HG03378 (cell line): ENCODE data around the gene ALG12.

Experiments used
- ATAC-seq: cut with Tn5 transposase; IDR thresholded peaks from one replicate; pipeline ENCODE4 v1.9.1; 2021; ENCODE audit warnings: mild to moderate bottlenecking, moderate library complexity; ENCODE audit not compliant: unreplicated experiment

The ALG12 gene

DNA sequence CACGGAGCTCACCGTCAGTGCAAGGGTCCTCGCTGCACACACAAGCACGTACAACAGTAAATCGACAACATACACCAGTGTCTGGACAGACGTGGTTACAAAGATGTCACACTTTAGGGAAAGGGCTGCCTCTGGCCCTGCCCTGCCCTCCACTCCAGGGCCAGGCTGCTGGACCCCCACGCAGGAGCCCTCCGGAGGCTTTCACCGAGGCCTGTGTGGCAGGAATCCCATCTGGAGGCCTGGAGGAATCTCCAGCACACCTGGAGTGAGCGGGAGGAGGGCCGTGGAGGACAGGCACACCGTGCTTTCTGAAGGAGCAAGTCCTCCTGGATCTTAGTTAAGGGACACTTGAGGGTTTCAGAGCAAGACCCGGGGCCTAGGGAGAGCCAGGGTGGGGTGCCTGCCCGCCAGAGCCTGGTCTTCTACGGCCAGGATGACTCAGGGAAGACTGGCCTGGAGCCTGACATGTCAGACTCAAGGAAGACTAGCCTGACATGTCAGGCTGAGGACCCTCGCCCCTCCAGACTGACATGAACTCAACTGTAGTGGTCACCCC lies 40.2 kb upstream of the ALG12 start:
- no peak for ATAC-seq

DNA sequence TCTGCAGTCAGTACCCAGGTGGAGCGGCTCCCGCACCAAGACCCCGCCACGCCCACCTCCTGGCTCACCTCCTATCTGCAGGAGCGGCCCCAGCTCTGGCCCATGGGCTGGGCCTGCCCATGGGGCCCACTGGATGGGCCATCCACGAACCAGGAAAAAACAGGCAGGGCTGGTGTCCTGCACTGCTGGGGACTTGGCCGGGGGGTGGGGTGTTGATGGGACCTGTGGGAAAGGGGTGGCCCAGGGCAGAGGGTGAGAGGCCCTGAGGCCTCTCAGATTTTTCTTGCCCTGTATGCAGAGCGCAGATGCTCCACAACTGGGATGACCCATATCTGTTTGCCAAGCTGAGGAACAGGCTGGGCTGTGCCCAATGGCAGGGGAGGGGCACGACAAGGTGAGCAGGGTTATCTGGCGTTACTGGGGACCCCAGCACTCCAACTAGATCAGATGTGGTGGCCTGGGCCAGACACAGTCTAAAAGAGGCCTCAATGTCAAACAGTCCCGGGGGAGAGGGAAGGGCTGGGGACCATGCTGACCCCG lies 39.7 kb upstream of the ALG12 start:
- ATAC-seq, result no peak

DNA sequence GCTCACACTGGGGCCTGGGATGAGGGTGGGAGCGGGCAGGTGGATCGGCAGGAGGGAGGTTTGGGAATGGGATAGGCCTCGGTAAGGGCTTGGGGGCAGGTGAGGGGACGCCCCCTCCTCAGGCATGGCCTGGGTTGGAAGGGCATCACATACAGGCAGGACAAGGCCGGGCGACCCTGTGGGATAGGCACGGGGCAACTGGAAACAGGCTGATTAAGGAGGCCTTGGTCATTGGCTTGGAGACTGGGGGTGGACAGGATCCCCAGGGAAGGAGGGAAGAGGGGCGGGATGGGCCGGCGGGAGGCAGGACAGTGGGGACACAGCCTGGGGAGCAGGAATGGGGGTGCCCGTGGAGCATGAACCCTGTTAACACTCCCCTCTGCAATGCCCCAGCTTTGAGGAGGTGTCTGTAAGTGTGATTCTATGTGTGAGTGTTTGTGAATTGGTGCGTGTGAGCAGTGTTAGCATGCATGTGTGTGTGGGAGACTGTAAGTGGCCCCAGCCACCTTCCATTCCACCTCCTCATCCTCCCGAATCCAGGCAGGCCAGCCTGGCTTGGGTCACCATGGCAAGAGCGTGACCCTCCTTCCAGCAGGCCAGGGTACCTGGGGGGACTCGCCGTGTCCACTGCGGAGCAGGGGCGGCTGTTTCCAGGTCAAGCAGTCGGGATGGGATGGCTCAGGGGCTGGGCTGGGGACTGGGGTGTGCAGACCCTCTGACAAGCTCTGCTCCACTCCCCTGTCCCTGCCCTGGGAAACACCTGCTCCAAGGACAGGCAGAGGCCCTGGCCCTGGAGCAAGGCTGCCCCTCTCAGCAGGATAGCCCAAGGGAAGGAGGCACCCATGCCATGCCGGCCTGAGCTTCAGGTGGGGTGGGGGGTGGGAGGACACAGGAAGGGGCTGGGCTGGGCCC lies 38.9 kb upstream of the ALG12 start:
- no peak for ATAC-seq

DNA sequence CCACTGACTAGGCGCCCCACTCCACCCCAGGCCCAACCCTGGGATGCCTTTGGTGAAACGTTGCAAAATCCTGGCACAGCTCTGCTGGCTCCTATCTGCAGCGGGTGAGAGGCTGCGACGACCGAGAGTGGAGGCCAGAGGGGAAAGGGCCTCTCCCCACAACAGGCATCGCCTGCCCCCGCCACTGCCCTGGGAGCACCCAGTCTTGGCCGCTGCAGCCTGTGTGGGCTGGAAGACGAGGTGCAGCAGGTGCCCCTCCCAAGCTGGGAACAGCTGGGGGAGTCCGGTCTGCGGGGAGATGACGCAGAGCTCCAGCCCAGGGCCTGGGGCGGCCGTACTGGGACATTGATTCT lies 38.2 kb upstream of the ALG12 start:
- no peak for ATAC-seq

DNA sequence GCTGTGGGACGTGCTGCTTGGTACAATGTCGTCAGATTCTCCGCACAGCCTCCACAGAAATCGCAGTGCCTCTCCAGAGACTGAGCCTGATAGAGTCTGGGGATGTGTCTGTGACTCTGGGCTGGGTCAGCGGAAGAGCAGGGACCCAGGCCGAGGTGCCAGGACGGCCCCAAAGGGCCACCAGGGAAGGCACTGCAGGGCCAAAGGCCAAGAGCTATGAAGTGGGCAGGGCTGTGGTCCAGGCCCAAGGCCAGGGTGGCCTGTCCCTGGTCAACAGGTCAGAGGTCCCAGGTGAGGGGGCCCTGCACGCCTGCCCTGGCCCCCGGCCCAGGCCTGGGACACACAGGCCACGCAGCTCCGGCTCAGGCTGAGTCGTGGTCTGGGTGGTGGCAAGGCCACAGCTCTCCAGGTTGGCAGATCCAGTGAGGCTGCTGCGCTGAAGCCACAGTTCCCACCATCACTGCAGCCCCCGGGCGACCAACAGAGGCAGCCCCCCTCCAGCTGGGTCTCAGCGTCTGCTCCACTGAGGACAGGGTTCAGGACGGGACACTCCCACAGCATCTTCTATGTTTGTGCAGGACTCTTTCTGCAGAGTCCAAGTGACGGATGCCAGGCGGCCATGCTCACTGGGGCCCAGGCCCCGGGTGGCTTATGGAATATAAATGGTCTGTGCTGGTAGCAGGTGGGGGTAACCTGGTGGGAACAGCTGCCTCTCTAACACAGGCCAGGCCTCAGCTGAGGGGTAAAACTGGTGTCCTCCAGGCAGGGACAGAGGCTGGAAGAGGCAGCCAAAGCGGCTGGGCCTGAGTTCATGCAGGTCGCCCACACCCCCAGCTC lies 37.6 kb upstream of the ALG12 start:
- no peak for ATAC-seq

DNA sequence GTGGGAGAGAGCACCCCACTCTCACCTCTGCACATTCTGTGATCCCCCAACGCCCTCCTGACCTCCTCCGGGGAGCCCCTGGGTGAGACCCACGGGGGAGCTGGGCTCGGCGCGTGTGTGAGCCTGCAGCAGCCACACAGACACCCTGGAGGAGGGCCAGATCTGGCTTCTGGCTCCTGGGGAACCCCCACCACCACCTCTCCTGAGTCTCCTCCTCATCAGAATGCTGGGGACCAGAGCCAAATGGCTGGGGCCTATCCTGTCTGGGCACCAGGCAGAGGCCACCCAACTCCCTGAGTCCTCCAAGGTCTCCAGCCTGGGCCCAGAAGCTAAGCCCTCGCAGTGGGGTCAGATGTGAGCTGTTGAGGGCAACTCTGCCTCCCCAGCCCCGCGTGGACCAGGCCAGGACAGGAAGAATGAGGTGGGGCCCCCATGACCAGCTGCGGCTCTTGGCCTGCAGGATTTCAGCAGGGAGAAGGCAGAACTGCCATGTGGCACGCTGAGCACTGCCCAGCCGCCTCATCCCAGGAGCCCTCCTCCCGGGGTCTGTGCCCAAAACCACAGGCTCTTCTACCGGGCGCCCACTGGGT lies 36.8 kb upstream of the ALG12 start:
- no peak for ATAC-seq

DNA sequence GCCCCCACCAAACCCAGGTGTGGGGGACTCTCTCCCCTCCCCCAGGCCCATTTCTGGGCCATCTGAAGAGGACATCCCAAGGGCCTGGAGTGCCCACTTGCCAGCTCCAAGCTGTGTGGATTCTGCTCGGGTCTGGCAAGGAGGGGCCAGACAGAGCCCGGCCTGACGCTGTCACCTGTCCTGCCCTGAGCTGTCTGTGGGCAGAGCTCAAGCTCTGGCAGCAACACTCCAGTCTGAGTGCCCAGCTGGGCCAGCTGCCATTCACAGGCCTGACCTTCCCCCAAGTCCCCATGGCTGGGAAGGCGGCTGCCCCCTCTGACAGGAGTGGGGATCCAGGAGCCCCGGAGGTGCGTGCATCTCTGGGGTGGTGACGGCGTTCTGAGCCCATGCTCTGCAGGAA lies 36.1 kb upstream of the ALG12 start:
- no peak for ATAC-seq

DNA sequence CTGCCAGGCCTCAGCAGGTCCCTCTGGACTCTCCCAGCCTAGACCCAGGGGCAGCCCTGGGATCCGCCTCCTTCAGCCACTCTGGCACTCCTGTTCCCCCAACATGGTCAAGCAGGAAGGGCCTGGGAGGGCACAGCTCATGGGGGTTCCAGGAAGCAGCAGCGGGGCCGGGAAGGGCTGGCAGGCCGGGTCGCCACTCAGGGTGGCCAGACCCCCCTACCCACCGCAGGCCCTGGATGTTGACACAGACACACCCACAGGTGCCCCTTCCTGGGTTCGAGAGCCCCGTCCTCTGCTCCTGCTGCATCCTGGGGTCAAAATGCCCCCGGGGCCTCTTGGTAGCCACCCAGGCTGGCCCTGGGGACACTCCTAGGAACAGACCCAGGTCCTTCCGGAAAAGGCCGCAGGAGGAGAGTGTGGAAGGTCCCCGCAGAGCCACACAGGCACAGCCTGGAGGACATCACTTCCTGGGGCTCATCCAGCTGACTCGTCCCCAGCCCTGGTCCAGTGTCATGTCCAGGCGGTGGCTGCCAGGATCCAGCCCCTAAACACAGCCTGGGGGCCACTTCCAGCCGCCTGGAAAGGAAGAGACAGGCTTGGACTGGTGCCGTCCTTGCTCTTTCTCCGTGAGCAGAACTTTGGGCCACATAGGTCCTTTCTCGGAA lies 35.6 kb upstream of the ALG12 start:
- ATAC-seq, result no peak

DNA sequence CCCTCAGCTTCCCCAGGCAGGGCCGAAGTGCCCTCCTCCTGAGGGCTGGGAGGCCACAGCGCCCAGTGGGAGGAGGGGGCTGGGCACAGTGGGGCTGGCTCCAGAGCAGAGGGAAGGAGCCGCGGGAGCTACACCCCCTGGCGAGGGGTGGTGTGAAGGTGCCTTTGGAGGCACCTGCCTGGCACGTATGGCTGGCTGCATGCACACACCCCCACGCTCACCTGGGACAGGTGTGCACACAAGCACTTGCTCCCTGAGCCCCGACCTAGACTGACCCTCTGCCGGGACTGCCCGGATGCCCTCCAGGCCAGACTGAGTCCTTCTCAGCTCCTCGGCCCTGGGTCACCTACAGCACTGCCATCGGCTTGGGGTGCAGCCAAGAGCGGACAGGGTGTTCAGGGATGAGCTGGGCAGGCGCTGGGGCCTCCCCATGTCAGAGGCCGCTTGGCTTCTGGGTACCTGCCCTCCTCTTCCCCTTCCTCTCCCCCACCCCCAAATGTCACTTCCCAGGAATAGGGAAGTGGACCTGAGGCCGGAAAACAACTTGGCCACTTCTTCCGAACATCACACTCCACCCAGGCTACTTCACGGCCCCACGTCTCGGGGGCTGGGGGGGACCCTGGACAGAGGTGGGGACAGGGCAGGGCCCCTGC lies 34.9 kb upstream of the ALG12 start:
- ATAC-seq, result no peak

DNA sequence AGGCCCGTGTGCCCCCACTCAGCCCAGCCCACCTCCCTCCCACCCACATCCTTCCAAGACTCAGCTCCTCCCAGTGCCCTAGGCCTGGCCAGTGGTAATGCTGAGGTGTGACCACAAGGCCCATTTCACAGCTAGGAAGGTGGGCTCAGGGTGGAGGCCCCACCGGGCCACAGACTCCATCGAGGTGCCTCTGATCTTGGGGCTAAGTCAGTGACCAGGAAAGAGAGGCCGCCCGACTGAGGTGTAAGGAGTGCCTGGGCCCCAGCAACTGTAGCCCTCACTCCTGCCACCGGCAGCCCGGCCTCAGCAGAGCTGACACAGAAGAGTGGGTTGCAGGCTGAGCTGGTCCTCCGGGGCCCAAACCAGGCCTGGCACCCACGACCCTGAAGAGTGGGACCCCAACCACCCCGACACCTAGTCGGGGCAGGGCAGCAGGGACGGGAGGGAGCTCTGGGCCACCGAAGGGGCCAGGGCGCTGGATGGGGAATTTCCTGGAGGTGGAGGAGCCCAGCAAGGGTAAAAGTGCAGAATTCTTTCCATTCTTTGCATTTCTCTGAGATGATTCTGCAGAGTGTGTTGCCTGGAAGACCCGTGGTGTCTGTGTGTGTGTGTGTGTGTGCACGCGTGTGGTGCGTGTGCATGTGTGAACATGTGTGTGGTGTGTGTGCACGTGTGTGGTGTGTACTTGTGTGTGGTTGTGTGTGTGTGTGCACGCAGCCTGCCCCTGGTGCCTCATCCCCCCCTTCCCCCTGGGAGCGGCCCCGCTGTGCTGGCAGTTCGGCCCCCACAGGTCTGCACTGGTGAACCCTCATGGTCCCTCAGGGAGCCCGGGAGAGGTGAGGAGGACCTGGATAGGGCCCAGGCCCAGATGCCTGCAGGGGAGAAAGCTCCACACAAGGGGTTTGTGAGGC lies 34.0 kb upstream of the ALG12 start:
- ATAC-seq, result no peak

DNA sequence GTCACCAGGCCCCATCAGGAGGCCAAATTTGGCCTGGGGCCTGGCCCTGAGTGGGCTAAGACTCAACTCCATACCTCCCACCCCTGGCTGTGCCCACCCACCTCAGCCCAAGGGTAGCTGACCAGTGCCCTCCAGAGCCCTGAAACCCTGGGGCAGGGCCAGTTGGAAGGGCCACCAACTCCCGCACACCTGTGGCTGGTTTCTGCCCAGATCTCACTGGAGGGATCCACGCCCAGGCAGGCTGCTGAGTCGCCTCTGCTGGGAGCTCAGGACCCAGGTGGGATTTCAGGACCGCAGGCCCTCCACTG lies 33.4 kb upstream of the ALG12 start:
- ATAC-seq, result no peak

DNA sequence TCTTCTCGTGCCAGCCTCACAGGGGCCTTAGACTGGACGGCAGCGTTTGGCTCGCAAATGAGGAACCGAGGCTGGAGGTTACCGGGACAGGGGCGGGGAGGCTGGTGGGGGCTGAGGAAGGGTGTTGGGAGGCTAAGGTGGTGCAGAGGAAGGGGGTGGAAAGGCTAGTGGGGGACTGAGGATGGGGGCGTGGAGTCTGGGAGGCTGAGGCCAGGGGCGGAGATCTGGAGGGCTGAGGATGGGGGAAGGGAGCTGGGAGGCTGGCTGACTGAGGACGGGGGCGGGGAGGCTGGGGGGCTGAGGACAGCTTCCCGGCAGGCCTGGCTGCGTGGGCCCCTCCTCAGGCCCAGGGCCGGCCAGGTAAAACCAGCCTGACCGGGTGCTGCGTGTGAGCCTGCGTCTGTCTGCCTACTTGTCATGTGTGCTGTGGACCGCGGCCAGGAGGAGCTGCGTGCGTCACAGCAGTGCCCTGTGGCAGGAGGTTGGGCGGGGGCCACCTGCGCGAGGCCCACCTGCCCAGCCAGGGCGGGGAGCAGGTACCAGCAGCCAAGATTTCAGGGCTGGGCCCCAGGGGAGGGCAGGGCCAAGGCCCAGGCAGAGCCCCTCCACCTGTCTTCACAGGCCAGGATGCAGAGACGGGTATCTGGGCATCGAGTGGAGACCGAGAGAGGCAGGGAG lies 32.9 kb upstream of the ALG12 start:
- no peak for ATAC-seq

DNA sequence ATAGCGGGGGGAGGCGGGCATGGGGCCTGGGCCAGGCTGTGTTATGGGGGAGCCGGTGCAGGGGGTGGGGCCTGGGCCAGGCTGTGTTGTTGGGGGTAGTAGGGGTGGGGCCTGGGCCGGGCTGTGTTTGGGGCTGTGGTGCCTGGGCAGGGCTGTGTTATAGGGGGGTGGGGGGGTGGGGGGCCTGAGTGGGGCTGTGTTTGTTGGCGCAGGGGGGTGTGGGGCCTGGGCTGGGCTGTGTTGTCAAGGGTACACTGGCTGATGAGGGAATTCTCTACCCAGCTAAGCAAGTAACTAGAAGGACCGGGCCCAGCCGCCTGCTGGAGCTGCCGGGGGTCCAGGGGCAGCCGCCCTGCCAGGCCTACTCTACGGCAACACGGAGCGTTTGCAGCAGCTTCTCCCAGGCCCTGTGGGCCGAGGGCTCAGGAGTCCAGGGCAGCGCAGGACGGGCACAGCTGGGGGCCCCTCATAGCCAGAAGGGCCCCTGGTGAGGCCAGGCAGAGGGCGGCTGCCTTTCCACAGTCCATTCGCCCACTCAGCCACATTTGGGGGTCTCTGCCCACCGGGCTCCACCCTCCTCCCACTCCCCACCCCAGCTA lies 32.3 kb upstream of the ALG12 start:
- ATAC-seq, result no peak

DNA sequence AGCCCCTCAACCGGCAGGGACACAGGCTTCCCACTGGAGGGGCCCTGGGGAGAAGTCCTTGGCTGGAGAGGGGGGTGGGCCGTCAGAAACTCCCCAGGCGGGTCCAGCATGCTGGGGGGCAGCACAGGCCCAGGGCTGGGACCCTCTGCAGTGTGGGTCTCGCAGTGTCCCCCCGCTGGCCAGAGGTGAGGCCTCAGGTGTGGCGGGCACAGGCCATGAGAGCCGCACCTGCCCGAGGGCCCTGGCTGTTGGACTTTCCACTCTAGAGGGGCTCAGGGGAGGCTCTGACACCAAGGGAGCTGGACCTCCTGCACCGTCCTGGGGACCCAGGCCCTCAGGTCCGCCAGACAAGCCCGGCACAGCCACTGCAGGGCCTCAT lies 31.7 kb upstream of the ALG12 start:
- ATAC-seq, result no peak

DNA sequence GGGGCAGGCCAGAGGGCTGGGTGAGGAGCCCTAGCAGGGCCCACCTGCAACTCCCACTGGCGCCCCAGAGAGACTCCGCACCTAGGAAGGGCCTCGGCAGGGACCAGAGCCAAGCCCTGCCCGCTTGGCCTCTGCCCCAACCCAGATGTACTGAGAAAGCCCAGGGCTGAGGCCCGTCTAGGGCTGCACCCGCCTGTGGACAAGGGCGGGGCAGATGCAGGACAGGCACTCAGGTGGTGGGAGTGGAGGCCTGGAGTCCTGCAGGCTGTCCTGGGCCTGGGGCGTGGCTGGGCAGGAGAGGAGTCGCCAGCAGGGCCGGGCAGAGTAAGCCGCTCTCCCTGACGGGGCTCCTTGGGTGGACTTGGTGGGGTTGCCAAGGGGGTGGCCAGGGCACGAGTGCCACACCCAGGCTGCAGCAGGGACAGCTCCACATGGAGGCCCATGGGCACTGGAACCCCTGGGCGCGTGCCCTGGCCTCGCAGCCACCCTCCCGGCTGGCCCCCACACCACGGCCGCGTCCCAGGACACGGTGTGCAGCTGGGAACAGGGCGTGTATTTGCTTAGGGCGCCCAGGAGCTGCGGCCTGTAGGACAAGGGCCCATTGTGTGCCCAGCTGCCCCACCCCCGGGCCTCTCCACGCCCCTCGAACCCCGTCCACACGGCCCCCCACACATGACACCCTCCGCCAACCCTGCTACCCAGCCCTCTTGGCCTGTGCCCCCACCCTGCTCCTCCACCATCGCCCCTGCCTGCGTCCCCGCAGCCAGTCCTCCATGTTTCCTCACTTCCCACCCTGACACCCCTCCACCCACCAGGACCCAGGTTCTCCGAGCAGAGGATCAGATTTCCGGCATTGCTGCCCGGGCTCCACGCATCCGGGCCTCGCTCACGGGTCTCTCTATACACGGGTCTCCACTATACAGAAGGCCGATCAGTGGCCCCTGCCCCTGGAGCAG lies 31.0 kb upstream of the ALG12 start:
- ATAC-seq, result no peak

DNA sequence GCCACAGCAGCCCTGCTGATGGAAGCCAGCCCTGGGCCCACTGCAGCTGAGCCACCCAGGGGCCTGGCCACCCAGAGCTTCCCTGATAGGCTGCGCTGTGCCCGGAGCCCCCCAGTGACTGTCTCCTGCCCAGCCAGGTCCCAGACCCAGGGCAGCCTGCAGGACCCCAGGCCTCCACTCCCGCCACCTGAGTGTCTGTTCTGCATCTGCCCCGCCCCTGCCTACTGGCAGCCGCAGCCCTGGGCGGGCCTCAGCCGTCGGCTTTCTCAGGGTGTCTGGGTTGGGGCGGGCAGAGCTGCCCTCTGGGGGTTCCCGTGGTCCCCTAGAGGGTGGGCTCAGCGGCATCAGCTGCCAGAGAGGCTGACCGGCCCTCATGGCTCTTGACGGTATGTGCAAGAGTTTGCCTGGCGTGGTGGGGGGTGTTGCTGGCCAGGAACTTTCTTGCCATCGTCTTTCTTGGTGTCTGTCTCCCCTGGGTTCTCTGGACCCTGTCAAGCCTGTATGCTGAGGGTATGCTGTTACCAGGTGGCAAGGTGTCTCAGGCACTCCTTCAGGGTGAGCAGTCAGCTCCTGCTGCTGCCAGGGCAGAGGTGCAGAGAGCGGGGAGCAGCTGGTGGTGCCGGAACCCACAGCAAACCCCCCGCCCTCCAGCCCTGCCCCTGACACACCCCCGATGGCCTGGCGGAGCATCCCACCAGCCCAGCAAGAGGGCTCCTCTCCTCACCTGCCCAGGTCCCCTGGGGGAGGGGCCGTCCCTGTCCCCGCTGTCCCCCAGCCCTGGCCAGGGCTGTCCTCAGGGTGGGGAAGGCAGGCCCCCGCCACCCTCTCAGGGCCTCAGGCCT lies 30.1 kb upstream of the ALG12 start:
- no peak for ATAC-seq

DNA sequence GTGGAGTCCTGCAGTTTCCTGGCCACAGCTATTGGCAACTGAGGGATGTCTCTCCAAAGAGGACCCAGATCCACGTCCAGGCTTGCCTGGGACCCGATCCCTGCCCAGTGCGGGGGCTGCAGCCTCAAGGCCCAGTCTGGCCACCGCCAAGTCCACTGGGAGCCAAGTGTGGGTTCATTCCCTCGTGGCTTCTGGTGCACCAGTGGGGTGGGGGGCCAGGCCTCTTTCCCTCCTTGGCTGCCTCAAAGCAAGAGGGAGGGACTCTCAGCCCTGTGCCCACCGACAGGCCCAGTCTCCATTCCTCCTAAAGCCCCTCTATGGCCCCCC lies 29.0 kb upstream of the ALG12 start:
- no peak for ATAC-seq
